Epithelial cell of esophagus (primary cell): Measurements from ENCODE around the gene XPC.
A peak's percentile ranks its signal among the peaks of the same experiment; 100 is the strongest.

ENCODE experiments used
- DNase-seq: peaks from one replicate; pipeline ENCODE4 v3.0.0; 2010; ENCODE audit warnings: low read depth
- H3K4me3 ChIP-seq: 2 replicates; pipeline ENCODE4 v1.5.1; 2011; ENCODE audit warnings: mild to moderate bottlenecking, low read length, control low read depth
- TF ChIP-seq, protein P1 (sequence below): IDR thresholded peaks from 2 replicates; pipeline ENCODE4 v1.5.1; 2011; ENCODE audit warnings: low read depth, mild to moderate bottlenecking, low read length, control low read depth, inconsistent platforms; ENCODE audit not compliant: insufficient read depth; ENCODE audit errors: missing control alignments

Gene XPC

GRCh38 chr3:14201940-14202684 is 23.7 kb upstream of the XPC start:
- H3K4me3 ChIP-seq: no peak overlapping the region
- no peak for DNase-seq
- TF ChIP-seq, protein P1, sequence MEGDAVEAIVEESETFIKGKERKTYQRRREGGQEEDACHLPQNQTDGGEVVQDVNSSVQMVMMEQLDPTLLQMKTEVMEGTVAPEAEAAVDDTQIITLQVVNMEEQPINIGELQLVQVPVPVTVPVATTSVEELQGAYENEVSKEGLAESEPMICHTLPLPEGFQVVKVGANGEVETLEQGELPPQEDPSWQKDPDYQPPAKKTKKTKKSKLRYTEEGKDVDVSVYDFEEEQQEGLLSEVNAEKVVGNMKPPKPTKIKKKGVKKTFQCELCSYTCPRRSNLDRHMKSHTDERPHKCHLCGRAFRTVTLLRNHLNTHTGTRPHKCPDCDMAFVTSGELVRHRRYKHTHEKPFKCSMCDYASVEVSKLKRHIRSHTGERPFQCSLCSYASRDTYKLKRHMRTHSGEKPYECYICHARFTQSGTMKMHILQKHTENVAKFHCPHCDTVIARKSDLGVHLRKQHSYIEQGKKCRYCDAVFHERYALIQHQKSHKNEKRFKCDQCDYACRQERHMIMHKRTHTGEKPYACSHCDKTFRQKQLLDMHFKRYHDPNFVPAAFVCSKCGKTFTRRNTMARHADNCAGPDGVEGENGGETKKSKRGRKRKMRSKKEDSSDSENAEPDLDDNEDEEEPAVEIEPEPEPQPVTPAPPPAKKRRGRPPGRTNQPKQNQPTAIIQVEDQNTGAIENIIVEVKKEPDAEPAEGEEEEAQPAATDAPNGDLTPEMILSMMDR: no peak

- TF ChIP-seq, protein P1: no peak
- DNase-seq: no peak
- no peak overlapping the region for H3K4me3 ChIP-seq
These were observed 22.4 kb upstream of the XPC start for GRCh38 chr3:14200841-14201240.

GRCh38 chr3:14200276-14200675 is 21.9 kb upstream of the XPC start:
- TF ChIP-seq, protein P1: no peak
- DNase-seq: no peak
- H3K4me3 ChIP-seq: no peak overlapping the region

DNA sequence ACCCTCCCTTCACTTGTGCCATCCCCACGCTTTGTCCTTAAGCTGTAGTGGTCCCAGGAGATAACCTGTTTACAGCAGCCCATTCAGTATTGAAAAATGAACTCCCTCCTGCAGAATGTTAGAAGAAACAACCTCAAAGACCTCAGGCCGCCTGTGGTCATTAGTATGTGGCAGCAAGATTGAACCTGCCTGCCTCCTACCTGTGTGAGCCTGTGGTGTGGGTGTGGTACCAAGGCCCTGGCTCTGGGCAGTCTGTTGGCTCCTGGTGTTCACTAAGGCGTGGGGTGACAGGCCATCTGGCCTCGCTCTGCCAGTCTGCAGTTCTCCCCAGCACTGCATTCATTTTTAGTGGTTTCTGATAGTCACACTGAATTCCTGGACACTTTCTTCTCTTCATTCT is 21.2 kb upstream of the XPC start:
- peak; percentile 89 for DNase-seq
- TF ChIP-seq, protein P1: no peak
- H3K4me3 ChIP-seq: no peak overlapping the region

DNA sequence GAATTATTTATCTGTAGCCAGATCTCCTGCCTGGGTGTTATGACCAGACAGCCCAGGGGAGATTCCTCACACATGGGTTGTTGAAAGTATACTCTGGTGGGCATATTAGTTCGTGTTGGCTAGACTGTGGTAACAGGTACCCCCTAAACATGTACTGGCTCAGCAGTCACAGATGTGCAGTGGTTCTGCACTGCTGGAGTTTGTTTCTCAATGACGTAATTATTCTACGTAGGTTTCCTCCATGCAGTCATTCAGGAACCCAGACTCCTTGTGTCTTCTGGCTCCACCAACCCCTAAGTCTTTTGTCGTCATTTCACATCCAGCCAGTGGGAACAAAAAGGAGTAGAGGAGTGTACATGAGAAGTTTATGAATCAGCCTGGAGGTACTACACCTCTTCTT is 16.5 kb upstream of the XPC start:
- H3K4me3 ChIP-seq: no peak overlapping the region
- no peak for DNase-seq
- TF ChIP-seq, protein P1: no peak

- TF ChIP-seq, protein P1: no peak
- H3K4me3 ChIP-seq: no peak overlapping the region
These were observed 9.8 kb upstream of the XPC start for GRCh38 chr3:14188041-14188754.

DNA sequence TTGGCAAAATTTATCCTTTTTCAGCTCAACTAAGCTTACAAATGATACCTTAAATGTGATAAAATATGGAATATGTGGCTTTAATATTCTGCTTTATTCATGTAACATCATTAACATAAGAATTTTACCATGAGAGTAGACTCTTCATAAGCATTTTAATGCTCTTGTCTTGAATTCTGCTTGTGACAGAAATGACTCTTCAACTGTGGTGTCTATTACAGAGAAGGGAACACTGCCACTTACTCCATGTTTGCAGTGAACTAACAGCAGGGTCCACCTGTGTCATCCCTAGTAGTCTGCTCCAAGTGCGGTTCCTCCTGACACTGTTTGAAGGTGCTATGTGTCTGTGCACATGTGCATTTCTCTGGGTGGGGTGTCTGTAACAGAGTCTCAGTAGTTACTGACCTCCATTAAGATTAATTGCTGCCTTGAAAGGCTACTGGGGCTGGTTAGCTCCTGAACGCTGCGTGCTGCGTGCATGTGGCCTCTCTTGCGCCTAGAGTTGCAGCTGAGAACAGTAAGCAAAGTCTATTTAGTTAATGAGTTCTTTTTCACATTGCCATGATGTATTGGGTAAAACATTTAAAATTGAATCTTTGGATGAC is 8.6 kb upstream of the XPC start:
- TF ChIP-seq, protein P1: no peak
- DNase-seq: no peak
- H3K4me3 ChIP-seq: no peak overlapping the region

More at GRCh38 chr3:14188041-14188754, 9.8 kb upstream of the XPC start:
- DNase-seq: no peak
